Right renal pelvis (tissue), 4 donors: Measurements from ENCODE around the gene POU5F1. TPM values are rescaled to one million over a fixed set of nuclear protein-coding genes. Genes with fewer than 3 reads are reported as not detected.
"Not testable (repeated sequence)": the region's sequence is repeated elsewhere in the genome, so short reads cannot be mapped to it uniquely, and the experiment has no call there.

ENCODE experiments used
- DNase-seq, 4 donors: peaks; one replicate each; pipeline ENCODE4 v3.0.0-alpha.2; 2013; ENCODE audit warnings: low read depth in 4 of 4, low spot score in 3 of 4, missing footprints in 1 of 4
- polyA plus RNA-seq, 4 donors: library from polyadenylated mRNA; unstranded; fragments of 120-200 nt; gene quantifications; one replicate each; pipeline ENCODE4 v1.2.1, GENCODE V29; 2013; ENCODE audit not compliant: insufficient read length in 4 of 4

Gene POU5F1
- 1 to 10 TPM; 1.6 to 7.3 (median 3.0) TPM for polyA plus RNA-seq

DNA sequence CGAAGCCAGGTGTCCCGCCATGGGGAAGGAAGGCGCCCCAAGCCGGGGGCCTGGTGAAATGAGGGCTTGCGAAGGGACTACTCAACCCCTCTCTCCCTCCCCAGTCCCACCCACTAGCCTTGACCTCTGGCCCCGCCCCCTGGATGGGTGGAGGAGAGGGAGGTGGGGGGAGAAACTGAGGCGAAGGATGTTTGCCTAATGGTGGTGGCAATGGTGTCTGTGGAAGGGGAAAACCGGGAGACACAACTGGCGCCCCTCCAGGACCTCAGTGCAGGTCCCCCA is at the start of gene POU5F1:
Gene POU5F1, minus strand, starts transcription at position 83 of the 282 bp plus-strand sequence. Its CDS starts 62 bp downstream, at position 21.
- DNase-seq = no peak

DNA sequence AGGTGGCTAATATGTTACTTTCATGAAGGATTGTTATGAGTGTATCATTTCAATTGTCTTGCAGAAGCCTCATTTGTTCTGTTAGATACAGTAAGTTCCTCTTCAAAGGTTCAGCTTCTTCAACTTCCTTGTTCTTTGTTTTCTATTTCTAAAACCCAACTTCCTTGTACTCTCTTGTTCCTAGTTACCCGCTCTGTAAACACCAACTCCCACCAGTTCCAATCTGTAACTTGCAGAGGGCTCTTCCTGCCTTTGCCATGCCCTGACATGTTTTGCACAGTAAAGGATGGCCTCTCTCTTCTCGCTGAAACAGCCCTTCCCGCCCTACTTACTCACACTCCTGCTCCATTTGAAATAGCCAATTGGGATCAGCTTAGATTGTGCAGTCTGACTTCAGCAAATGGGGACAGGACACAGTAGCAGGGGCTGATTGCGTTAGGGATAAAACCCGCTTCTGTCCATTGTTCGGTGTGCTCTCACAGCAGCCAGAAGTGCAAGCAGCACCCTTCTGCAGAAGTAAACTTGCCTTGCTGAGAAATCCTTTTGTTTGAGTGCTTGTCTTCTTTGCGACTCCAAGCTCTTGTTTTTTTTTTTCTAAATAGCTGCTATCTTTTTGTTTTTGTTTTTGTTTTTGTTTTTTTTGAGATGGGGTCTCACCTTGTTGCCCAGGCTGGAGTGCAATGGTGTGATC is 45.9 kb upstream of the POU5F1 start:
- no peak for DNase-seq

DNA sequence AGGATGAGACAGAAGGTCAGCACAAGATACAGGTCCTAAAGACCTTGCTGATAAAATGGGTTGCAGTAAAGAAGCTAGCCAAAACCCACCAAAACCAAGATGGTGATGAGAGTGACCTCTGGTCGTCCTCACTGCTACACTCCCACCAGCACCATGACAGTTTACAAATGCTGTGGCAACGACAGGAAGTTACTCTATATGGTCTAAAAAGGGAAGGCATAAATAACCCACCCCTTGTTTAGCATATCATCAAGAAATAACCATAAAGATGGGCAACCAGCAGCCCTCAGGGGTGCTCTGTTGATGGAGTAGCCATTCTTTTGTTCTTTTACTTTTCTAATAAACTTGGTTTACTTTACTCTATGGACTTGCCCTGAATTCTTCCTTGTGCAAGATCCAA is 44.7 kb upstream of the POU5F1 start:
- DNase-seq = not testable (repeated sequence)

DNA sequence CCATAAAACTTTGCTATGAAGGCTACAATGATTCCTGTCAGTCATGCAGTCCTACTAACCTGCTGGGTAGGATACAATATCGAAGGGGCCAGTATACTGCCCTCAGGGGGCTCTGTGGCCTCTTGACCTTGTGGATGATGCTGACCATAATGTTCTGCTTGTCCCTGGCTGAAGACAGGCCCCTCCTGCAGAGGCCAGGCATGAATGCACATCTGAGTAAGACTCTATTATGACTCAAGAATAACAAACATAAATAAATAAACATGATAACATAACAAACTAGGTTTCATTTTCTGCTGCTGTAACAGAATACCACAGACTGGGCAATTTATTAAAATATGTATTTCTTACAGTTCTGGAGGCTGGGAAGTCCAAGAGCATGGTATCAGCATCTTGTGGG is 44.0 kb upstream of the POU5F1 start:
- no peak for DNase-seq

GRCh38 chr6:31210741-31211532 is 40.5 kb upstream of the POU5F1 start:
- DNase-seq = no peak

DNA sequence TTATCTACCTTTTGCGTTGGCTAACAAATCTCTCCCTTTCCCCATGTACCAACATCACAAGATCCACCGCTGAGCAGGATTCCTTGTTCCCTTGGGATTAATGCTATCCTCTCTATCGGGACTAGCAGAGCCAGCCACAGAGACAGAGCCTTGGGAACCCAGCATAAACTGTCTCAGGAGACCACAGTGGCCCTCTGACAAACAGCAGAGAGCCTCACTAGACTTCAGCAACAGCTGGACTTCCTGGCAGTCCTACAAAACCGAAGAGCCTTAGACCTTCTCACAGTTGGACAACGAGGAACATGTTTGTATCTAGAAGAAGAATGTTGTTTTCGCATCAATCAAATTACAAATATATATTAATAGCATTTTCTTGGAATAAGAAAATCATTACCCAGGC is 39.6 kb upstream of the POU5F1 start:
- no peak for DNase-seq

- no peak for DNase-seq
Measured at GRCh38 chr6:31209137-31209536, 38.7 kb upstream of the POU5F1 start.

GRCh38 chr6:31208506-31208905 is 38.0 kb upstream of the POU5F1 start:
- no peak for DNase-seq

DNA sequence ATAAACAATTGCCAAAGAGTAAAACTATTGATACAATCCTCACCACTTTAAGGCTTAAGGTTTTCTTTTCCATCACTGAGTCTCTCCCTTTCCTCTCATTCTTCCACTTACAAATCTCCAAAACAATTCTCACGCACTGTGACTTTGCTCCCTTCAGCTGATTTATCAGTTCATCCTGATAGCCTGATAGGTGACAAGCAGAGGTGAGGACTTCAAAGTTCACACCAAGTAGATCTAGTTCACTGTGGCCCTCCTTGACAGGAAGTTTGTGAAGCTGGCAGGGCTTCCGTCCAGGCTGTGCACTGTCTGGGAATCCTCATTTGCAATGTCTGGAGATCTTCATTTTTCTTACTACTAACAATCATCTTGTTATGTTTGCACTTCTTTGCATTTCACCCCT is 35.2 kb upstream of the POU5F1 start:
- no peak for DNase-seq

DNA sequence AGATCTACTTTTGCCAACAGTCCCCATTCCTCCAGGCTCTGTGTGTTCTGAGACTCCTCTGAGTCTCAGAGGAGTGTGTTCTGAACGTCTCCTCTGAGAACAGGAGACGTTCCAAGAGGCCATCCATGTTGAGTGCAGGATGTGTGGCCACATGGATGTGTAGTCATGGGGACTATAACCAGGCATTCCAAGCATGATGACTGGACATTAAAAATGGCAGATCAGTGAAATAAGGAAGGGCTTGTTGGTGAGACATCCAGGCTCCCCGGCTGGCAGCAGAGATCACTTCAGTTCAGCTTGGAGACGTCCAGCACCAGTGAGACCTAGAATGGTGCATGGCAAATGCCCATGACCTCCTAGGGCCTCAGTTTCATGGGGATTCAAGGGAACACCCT is 34.3 kb upstream of the POU5F1 start:
- no peak for DNase-seq

DNA sequence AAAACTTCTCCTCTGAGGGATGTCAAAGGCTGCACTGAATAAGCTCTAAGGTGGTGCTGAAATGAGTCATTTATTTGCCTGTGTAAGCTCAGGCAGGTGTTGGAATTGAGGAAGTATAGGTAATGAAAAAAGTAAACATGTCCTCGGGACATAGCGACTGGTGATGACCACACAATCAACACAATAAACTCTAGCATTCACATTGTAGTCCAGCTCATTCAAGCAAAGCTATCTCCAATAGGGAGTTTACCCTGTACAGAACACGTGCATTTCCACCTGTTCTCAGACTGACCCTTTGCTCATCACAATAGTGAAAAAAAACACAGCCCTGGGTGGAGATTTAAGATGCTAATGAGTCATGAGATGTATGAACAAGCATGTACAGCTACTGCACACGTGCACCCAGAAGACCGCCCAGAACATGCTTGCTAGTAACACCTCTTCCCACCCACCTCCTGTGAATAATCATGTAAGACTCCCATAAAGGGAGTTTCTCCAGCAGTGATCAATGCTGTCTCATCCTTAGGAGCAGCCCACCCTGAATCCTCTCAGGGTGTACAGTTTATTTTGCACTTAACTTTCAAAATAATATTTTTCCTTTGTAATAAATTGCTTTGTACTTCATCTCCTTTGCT is 33.0 kb upstream of the POU5F1 start:
- no peak for DNase-seq

DNA sequence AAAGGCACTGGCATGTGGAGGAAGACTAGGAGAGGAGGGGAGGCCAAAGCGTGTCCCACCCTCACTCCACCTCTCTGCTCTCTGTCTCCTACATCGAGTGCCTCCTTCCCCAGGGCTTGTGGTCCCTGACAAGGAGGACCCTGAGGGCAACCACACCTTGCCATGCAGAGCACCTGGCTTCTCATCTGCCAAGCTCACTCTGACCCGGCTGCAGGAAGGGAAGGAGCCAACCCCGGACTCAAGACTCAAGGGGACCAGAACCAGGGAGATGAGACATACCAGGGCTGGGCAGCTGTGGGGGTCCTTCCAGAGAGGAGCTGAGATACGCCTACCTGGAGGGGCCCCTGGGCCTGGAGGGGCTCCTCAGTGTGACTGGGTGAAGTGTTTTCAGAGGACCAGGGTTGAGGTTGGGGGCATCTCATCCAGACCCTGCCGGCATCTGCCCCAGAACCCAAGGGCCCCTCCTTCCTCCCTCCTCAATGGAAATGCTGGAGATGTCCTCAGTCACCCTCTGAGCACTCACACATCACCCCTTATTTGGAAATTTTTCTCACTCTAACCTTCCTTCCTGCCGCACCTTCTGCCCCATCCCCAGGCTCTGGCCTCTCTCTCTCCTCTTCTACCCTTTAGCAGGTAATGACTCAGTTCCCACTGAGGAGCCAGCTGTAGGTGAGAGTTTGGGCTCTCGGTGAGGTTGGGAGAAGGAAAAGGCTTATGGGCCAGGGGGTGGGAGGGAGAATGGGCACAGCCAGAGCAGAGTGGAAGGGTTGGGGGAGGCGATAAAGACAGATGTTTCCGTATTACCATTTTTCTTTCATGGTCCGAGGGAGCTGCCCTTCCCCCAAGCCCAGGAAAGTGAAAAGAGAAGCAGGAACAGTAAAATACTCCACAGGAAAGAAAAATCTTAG is 32.0 kb upstream of the POU5F1 start:
- DNase-seq = no peak

DNA sequence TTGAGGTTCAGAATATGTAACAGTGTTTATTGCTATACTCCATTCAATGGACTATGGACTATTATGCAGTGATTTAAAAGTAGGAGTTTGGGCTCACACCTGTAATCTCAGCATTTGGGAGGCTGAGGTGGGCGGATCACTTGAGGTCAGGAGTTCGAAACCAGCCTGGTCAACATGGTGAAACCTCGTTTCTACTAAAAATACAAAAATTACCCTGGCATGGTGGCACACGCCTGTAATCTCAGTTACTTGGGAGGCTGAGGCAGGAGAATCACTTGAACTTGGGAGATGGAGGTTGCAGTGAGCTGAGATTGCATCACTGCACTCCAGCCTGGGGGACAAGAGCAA is 28.6 kb upstream of the POU5F1 start:
- not testable (repeated sequence) for DNase-seq

- peak; percentile 55 to 67 (median 62) for DNase-seq
Measured at GRCh38 chr6:31197559-31198305, 27.2 kb upstream of the POU5F1 start.

DNA sequence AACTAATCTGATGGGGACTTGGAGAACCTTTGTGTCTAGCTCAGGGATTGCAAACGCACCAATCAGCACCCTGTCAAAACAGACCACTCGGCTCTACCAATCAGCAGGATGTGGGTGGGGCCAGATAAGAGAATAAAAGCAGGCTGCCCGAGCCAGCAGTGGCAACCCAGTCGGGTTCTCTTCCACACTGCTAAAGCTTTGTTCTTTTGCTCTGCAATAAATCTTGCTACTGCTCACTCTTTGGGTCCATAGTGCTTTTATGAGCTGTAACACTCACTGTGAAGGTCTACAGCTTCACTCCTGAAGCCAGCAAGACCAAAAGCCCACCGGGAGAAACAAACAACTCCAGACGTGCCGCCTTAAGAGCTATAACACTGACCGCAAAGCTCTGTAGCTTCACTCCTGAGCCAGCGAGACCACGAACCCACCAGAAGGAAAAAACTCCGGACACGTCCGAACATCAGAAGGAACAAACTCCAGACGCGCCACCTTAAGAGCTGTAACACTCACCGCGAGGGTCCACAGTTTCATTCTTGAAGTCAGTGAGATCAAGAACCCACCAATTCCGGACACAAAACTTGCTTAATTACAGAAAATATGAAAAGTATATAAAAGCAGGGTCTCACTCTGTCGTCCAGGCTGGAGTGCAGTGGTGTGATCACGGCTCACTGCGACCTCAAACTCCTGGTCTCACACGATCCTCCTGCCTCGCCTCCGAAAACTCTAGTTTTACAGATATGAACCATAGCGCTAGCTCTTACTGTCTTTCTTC is 26.0 kb upstream of the POU5F1 start:
- not testable (repeated sequence) for DNase-seq

GRCh38 chr6:31195308-31195979 is 25.0 kb upstream of the POU5F1 start:
- DNase-seq = not testable (repeated sequence)

- DNase-seq = no peak
Measured at GRCh38 chr6:31194061-31194834, 23.8 kb upstream of the POU5F1 start.

- DNase-seq = no peak
Measured at GRCh38 chr6:31193206-31193605, 22.7 kb upstream of the POU5F1 start.
